Dedifferentiated amniotic fluid mesenchymal stem cell (primary cell): ENCODE measurements around the gene PDGFD.

Source experiments
- DNase-seq: peaks from one replicate; pipeline ENCODE4 v3.0.0-alpha.2; 2016; ENCODE audit errors: extremely low spot score

The PDGFD gene

DNA sequence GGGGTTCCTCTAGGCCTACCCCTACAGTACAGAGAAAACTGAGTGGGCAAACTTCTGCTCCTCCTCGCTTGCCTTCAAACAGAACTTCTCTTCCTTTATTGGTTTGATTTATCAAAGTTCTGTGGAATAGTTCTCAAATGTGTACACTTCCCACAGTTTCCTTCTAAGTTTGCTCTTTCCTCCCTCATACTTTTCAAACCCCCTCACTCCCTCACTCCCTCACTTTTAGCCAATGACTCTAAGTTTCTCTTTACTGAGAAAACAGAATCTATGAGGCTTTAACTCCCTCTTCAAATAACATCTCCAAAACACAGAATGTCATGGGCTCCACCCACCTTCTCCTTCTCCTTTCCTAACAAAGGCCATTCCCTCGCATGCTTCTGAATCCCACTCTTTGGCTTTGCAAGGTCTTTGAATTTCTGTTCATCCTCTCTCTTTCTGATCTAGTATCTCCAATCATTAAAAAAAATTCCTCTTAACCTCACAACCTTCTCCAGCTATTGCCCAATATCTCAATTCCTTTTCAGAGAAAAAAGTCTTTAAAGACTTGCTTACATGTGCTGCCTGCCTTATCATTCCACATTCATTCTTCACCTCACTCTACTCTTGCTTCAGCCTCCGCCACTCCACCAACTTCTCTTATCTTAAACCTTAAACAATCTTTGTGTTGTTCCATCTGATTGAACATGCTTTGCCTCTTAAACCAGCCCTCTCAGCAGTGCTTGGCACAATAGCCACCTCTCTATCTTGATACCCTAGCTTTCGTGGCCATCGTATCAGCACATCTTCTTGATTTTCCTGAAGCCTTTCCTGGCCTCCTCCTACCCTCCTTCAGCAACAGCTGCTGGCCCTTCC is 70.3 kb downstream of the PDGFD start:
- no peak for DNase-seq

DNA sequence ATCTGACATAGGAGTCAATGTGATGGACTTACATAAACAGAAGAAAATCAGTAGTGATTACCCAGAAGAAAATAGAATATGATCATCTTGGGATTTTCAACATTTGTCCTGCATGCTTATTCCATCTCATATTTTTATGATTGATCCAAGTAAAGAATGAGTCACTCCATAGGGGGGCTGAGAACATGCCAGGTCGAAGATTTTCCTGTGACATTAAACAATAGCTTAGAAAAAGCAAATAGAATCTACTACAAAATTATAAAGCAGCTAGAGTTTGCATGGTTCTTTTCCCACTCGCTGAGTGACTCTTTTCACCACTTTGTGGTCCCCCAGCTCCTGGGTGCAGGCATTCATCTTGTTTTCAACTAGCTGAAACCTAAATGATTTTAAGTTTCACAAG is 71.2 kb downstream of the PDGFD start:
- DNase-seq: no peak

DNA sequence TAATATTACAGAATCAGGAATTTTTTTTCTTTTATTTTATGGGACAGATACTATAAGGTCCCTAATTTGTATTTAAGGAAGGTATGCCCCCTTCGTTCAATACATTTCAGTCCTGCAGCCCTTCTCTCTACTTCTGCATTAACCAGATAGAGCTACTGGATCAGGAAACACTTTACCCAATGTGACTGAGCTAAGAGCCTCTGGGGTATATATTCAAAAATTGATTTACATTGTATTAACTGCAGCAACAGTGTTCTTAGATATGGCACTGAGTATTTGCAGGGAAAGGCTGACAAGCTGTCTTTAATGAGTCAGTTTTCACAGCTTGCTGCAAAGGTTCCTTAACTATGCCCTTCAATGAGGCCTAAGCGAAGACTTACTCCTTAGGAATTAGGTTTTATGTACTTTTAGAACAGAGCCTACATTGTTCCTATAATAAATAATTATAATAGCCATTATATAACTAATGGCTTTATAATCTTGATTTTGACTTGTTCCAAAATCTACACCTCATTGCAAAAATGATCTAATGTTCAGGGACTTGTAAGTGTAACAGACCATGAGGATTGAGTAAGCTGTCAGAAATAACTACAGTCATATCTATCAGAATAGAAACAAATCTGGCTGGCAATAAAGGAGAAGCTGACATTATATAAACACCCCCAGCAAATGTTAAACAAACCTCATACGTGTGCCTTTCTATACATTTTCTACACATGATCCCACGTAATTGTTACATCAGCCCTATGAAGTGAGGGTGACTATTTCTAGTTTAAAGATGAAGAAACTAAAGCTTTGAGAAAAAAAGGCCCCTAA is 72.5 kb downstream of the PDGFD start:
- DNase-seq: no peak

DNA sequence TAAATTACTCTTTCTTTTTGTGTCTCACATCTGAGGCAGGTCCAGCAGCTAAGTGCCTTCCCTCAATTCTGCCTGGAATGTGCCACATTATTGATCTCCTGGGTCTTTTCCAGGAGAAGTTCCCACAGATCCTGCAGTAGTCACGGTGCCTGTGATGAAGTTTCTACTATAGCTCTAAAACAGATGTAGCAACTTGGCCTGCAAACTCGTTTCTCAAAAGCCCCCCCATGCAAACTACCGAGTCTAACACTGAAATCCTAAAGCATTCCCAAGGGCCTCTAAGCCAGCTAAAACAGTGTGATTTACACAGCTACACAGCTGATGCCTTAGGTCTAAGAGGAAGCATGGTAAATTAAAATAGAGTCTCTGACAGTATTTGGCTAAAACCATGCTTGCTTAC is 73.2 kb downstream of the PDGFD start:
- no peak for DNase-seq

DNA sequence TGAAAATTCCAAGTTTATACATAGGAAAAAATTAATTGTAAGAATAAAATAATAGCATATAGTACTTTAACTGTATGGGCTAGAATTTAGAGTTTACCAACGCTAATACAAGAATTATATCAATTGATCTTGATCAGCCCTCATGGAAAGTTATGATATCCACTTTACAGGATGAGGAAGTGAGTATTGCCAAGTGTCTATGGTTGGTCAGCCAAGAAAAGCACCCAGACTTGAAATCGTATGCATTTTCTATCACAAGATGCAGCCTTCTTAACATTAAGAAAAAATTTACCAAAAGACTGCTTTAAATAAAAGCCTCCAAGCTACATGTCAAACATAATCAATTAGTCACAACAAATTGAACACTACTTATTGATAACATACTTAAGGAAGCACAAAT is 74.5 kb downstream of the PDGFD start:
- no peak for DNase-seq

DNA sequence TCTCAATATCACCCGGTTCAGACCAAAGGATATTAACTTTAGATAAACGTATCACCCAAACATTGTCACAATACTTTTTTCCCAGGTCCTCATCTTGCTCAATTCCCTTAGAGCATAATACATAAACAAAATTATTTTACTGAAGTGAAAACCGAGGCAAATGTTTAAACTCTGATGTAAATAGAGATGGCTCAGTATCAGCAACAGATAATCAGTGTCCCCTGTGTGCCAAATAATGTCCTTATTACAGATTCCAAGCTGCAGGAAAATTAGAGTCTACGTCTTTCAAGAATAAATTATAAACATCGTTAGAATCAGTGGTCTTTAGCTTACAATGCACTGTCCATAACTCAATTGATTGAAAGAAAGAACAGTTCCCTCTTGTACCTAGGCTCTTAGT is 77.3 kb downstream of the PDGFD start:
- DNase-seq: no peak

DNA sequence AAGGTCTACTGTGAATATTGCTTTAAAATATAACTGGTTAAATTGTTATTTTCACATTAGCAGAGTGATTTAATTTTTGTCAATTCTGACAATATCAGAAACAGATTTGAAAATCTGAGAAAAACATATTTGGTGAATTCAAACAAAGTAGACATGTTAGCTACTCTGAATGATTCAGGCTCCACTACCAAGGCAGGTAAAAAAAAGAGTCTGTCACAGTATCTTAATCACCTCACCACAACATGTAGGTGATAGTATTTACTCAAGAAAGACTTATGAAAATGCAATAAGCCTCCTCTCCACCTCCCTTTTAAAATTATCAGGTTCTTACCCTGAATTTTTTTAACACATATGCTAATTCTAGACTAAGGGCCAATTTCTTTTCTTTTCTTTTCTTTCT is 85.0 kb downstream of the PDGFD start:
- no peak for DNase-seq

DNA sequence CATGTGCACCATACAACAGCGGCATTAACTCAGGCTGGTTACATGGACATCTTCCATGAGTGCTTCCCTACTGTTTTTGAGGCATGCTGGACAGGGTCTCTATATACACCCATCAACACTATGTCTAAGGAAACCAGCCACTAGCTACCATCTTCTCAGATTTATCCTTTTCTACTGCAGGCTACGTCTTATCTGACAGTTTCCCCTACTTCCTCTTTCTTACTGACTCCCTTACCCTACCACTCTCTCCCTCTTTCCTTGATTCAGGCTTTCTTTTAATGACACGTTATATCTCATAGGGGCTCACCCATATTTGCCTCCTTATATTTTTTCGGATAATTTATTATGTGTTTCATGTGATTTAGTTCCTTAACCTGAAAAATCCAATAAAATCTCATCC is 85.7 kb downstream of the PDGFD start:
- DNase-seq: no peak

DNA sequence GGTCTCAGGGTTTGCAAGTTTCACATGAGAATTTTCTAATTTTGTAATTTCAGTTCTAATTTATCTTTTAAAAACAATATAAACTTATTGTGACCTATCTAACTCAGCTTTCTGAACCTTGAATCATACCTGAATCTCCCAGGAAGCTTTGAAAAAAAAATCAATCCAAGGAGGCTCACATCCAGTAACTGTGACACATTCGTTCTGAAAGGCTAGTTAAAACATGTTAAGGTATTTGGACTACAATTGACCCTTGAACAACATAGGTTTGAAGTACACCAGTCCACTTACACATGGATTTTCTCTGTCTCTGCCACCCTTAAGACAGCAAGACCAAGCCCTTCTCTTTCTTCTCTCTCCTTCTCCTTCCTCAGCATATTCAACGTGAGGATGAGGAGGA is 87.5 kb downstream of the PDGFD start:
- no peak for DNase-seq

DNA sequence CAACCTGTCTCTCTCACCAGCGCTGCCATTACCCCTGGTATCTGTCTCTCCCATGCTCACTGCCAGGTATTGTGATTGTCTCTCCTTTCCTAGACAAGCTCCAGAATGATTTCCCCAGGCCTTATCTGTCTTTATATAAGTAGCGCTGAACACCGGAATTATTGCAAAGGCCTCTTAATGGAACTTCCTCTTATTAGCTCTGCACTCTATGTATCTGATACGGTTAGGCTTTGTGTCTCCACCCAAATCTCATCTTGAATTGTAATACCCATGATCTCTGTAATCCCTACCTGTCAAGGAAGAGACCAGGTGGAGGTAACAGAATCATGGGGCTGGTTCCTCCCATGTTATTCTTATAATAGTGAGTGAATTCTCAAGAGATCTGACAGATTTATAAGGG is 88.2 kb downstream of the PDGFD start:
- DNase-seq: no peak

DNA sequence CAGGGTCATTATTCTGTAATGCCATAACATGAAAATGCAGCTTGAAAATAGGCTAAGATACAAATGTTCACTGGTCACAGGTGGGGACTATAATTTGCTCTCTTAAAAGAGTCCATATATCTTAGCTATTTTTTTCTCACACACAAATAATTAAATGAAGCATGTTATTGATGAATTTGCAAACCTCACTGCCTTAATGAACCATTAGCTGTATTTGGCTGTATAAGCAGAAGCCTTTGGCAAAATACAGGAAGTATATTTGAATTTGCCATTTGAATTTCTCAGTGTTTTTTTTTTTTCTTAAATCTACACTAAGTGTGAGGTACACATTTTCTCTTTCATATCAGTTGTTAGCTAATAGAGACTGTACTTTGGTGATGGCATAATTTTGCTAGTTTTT is 88.9 kb downstream of the PDGFD start:
- DNase-seq: no peak

DNA sequence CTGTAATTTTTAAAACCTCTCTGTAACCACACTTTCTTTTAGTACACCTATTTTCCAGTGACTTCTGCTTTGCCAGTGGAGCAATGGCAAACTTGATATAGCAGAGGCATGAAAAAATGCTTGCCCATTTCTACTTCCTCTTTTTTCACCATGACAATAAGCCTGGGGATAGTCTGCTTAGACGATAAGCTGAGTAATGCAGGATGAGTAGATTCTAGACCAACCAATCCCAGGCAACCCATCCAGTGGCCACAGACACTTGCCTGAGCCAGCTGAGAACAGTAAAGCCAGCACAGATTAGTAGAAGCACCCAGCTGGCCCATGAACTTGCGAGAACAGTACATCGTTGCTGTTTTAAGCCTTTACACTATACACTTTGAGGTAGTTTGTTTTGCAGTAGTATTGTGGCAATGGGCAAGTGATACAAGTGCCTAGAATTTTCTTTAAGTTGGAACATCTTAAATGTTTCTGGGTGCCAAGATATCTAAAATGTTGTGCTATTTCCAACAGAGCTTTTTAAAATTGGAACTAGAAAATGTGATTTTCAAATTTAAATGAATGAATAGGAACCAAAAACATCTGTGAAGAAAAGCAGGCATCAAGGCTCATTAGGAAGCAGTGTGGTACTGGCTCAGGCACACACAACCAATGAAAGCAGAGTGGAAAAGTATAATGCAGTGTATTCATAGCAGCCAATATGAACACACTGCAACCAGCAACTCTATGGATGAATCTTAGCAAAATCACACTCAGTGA is 89.8 kb downstream of the PDGFD start:
- no peak for DNase-seq

DNA sequence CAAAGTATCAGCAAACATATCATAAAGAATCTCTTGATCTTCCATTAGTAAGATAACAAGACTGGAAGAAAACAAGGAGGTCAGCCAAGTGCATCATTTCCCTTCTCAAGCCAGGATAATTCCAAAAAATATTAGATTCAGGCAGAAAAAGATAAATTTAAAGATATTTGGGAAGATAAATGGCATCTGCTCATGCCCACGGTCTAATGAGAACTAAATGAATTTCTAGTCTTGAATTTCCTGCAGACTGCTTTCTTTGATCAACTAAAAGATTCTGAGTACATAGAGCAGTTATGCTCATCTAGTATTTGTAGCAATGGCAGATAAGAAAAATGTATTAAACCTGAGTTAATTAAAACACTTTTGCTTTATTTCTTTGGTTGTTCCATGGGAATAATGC is 96.4 kb downstream of the PDGFD start:
- DNase-seq: no peak

DNA sequence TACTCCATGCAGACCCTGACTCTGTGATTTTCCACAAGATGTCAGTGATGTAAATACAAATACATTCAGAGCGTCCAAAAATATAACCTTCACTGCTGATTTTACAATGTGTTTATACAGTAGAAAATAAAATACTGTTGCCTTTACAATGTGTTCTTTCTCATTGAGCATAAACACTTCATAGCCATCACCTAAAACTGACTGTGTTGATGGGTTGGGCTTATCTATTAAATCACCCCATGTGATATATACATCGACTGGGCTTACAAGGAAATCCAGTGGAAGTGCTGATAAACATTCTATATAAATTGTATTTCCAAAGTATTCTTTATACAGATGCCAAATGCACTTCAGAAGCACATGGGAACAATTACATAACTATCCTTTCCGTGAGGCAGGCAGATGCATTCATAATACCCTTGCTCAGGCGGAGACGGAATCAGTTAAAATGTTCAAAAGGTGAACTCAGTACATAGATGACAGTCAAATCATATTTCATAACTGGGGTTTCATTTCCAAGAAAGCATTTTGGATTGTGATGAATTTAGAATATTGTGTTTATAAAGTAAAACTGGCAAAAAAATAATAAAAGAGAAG is 99.8 kb downstream of the PDGFD start:
- DNase-seq: no peak

DNA sequence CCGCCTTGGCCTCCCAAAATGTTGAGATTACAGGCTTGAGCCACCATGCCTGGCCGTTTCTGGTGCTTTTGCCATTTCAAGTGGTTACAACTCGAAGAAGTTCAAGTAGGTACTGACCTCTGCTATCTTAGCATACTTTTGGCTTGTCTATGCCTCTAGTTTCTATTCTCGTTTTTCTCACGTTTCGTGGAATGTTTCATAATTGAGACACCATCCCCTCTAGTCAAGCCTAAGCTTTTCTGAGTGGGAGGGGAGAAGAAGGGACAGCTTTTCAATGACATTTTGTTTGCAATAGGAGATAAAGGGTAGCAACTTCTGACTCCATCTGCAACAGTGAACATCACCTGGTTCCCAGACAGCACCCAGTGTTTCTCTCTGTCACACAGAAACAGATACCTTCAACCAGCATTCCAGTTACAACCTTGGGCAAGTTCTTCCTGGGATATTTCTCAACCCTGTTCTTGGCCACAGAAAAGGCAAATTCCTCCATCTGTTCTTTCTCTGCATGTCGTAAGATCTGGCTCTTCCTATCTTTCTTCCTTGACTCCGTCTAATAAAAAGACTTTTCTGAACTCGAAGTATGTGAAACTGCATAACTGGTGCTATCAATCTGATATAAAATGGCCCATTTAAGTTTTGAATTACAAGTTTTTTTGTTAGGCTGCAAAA is 102.0 kb downstream of the PDGFD start:
- no peak for DNase-seq

DNA sequence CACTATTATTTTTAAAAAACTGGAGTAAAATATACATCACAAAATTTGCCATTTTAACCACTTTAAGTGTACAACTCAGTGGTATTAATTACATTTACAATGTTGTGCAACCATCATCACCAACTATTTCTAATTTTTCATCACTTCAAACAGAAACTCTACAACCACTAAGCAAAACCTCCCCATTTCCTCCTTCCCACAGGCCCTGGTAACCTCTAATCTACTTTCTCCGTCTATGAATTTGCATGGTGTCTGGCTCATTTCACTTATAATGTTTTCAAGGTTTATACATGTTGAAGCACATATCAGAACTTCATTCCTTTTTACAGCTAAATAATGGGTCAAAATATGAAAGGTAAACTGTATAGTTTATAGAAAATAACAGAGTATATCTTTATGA is 103.1 kb downstream of the PDGFD start:
- DNase-seq: no peak

DNA sequence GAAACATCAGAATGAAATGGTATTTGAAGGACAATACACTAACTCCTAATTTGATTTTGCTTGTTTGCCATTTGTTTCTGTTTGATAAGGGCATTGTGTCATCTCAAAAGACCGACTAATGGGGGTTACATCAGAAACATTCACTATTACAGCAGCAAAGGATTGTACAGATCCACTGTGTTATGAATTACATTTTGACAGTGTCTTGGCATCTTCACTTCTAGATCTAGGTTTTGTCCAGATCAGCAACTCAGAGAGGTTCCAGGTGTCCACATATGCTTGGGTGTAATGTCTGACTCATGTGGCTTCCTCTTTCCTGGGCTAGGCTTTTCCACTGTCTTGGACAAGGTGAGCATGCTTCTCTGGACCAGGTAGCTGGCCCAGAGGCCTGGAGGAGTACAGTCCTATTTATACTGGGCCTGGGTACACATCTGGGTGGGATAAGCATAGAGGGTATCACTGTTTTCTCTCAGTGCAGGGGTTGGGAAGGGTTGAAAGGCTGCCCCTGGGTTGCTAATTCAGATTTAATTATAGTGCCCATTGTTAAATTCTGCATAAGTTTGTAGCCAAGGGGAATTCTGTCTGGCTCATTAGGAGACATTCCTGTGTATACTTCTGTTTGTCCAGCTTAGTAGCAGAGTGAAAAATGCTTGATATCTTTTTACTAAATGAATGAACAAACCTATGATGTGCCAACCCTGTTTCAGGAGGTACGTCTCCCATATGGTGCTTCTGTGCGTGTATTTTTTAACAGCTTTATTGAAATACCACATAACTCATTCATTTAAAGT is 103.7 kb downstream of the PDGFD start:
- no peak for DNase-seq

DNA sequence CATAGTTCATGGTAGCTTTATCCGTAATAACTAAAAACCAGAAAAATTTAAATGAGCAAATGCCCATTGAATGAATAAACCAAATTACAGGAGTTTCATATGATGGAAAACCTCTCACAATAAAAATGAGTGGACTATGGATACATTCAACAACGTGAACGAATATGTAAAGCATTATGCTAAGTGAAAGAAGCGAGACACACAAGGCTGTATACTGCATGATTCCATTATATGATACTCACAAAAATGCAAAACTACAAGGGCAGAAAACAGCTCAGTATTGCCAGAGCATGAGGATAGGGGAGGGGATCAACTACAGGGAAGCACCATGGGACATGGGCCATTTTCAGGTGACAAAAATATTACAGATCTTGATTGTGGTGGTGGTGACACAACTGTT is 105.3 kb downstream of the PDGFD start:
- DNase-seq: no peak

DNA sequence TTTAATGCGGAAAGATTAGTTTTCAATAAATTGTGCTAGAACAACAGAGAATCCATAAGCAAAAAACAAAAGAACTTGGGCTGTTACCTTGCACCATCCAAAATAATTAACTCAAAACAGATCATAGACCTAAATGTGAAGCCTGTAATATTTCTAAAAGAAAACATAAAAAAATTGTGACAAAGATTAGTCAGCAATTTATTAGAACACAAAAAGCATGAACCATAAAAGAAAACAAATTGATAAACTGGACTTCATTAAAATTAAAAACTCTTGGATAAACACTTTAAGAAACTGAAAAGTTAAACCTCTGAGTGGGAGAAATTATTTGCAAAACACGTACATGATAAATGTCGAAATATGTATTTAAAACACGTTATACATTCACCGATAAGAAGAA is 106.0 kb downstream of the PDGFD start:
- no peak for DNase-seq

DNA sequence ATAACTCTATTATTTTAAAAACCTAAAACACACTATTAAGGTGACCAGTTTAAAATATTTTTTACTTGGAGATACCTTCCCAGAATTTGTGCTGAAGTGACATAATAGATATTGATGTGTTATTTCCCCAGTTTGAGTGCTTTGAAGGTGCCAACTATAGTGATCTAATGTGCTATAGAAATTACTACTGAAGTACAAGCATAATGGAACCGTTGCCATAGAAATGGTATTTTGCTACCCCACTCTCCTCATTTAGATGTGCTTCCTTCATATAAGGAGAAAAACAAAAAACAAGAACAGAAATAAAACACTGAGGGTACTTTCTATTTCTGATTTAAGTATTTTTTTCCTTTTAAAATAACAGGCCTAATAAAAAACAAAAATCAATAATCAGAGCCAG is 108.4 kb downstream of the PDGFD start:
- no peak for DNase-seq
